Measurements from ENCODE around the gene PRND.

DNA sequence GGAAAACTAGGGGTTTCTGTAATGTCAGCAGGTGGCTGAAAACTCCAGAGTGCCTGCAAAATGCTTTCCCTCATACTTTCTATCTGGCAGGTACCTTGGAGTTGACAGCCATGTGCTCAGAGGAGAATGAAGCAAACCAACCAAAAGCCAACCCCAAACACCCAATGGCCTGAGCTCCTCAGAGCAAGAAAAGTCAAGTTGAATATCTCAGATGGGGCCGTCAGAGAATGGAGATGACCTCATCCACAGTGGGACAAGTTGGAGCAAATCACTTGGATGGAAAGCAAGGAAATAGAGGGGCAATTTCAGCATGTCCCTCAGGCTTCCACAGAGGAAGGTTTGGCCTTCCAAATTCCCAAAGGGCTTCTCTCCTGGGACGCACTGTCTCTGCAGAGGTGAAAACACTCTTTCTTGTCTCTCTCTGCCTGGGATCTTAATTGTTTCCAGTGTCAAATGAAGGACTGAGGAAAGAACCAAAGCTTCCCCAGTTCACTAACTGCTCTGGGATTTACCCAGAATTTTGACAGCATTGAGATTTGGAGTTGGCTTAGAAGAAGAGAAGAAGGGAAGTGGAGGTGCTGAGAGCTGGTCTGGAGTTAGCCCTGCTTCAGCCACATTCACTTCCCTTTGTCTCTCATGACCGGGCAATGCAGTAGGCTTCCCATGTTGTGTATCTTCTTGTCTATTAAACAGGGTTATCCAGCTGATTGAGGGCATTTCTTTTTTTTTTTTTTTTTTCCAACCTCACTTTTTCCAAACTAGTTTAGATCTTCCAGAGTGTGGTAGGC lies 42.2 kb downstream of the PRND start:
- TF ChIP-seq EZH2phosphoT487 (IDR thresholded peaks at IDR 0.05; ENCODE audit: insufficient read depth, low read depth) (no peak), EZH2 (IDR thresholded peaks at IDR 0.05; ENCODE audit: insufficient read depth, poor library complexity, severe bottlenecking) (no peak)
